Bronchial epithelial cell (primary cell): ENCODE measurements around the gene PLXNB2. TPM values are rescaled to one million over a fixed set of nuclear protein-coding genes. Genes with fewer than 3 reads are reported as not detected.

Source experiments
- DNase-seq: peaks from one replicate; pipeline ENCODE4 v3.0.0-alpha.2; 2010; ENCODE audit warnings: low read depth
- FAIRE-seq: peaks from 2 replicates; lab custom pipeline; 2011; peaks lifted over from hg19 to GRCh38; lab: Jason Lieb, UNC
- H3K27me3 ChIP-seq: 2 replicates; pipeline ENCODE4 v1.5.1; 2011; ENCODE audit warnings: low read length; ENCODE audit not compliant: control insufficient read depth, insufficient read depth
- H3K36me3 ChIP-seq: 2 replicates; pipeline ENCODE4 v1.5.1; 2011; ENCODE audit warnings: low read length; ENCODE audit not compliant: control insufficient read depth, insufficient read depth
- H3K4me3 ChIP-seq: 2 replicates; pipeline ENCODE4 v1.5.1; 2011; ENCODE audit warnings: mild to moderate bottlenecking, low read depth, low read length, control low read depth
- CTCF ChIP-seq: IDR thresholded peaks from 2 replicates; pipeline ENCODE4 v1.5.1; 2011; ENCODE audit warnings: mild to moderate bottlenecking, moderate library complexity, low read length, control low read depth, inconsistent platforms; ENCODE audit not compliant: insufficient read depth, severe bottlenecking
- total RNA-seq: library from RNA; depleted of rRNA; stranded (reverse); fragments of >200 nt; gene quantifications from 2 replicates; pipeline ENCODE4 v1.2.1, GENCODE V29; 2014

Gene PLXNB2
- total RNA-seq: 138 and 176 TPM in 2 replicates

GRCh38 chr22:50306753-50307749 is at the start of gene PLXNB2:
Gene PLXNB2, minus strand, starts transcription at chr22:50307646. Its CDS starts 17,062 bp downstream, at chr22:50290584.
- DNase-seq: peak; percentile 40
- peak within 1 kb of the TSS; percentile 99 for H3K4me3 ChIP-seq
- FAIRE-seq: no peak
- no peak for TF ChIP-seq CTCF
- peaks cover 15% of the 10 kb centered on the region for H3K36me3 ChIP-seq
- no peaks in the 10 kb centered on the region for H3K27me3 ChIP-seq

DNA sequence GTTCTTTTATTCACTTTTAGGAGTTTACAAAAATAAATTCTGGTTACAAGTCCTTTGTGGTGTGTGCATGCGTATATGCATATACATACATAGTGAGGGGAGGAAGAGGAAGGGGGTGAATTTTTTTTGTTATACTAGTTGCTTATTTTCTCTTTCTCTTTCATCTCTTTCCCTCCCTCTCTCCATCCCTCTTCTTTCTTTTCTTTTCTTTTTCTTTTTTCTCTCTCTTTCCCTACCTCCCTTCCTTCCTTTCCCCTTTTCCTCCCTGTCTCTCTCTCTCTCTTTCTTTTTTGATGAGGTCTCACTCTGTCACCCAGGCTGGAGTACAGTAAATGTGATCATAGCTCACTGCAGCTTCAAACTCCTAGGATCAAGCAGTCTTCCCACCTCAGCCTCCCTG is 49.8 kb upstream of the PLXNB2 start:
- H3K27me3 ChIP-seq: no peaks in the 10 kb centered on the region
- H3K36me3 ChIP-seq: peaks cover 4% of the 10 kb centered on the region
- DNase-seq (no peak), FAIRE-seq (no peak)
- TF ChIP-seq CTCF: no peak
- H3K4me3 ChIP-seq: no peak overlapping the region

DNA sequence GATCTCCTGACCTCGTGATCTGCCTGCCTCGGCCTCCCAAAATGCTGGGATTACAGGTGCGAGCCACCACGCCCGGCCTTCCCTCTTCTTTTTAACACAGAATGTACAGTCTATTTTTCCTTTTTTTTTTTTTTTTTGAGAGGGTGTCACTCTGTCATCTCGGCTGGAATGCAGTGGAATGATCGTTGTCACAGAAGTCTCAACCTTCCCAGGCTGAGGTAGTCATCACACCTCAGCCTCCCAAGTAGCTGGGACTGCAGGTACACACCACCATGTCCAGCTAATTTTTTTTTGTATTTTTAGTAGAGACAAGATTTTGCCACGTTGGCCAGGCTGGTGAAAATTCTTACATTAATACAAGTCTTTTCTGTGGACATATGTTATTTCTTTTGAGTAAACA is 48.7 kb upstream of the PLXNB2 start:
- Histone ChIP-seq H3K27me3 (no peaks in the 10 kb centered on the region), H3K4me3 (no peak overlapping the region), H3K36me3 (peaks cover 4% of the 10 kb centered on the region)
- TF ChIP-seq CTCF: no peak
- FAIRE-seq (no peak), DNase-seq (no peak)

DNA sequence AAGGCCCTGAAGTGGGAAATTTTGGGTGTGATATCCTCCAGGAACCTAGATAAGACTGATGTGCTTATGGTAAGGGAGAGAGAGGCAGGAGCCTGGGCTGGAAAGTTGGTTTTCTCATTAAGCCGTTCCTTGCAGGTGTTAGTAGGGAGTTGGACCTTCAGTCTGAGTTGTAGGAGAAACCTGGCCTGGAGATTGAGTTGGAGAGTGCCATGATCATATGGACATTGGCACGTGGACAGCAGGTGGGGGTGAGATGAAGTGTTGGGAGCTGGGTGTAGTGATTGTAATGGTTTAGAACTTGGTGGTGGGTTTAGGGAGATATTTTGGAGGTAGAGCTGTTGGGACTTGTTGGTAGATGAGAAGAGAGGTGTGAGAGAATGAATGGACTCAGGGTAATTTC is 40.6 kb upstream of the PLXNB2 start:
- TF ChIP-seq CTCF: no peak
- no peaks in the 10 kb centered on the region for H3K27me3 ChIP-seq
- H3K36me3 ChIP-seq: peaks cover 3% of the 10 kb centered on the region
- DNase-seq (no peak), FAIRE-seq (peak; percentile 91)
- H3K4me3 ChIP-seq: no peak overlapping the region

- DNase-seq (no peak), FAIRE-seq (peak; percentile 84)
- Histone ChIP-seq H3K36me3 (peaks cover 3% of the 10 kb centered on the region), H3K27me3 (no peaks in the 10 kb centered on the region), H3K4me3 (no peak overlapping the region)
- no peak for TF ChIP-seq CTCF
These were observed 39.7 kb upstream of the PLXNB2 start for GRCh38 chr22:50347157-50347556.
